Suprapubic skin (tissue), 4 donors: Measurements from ENCODE around the gene B3GALT5. TPM values are rescaled to one million over a fixed set of nuclear protein-coding genes. Genes with fewer than 3 reads are reported as not detected.
"Not testable (repeated sequence)": the region's sequence is repeated elsewhere in the genome, so short reads cannot be mapped to it uniquely, and the experiment has no call there.

ENCODE experiments used
- DNase-seq, 2 donors: peaks; one replicate each; pipeline ENCODE4 v3.0.0-alpha.2; 2019; ENCODE audit warnings: low spot score in 2 of 2
- H3K27ac ChIP-seq: fragments of 200-600 bp; sonication (generic); one replicate; pipeline ENCODE4 v1.5.1; 2019
- H3K27me3 ChIP-seq: fragments of 200-600 bp; sonication (generic); one replicate; pipeline ENCODE4 v1.5.1; 2019
- H3K36me3 ChIP-seq: fragments of 200-600 bp; sonication (generic); one replicate; pipeline ENCODE4 v1.5.1; 2019
- H3K4me1 ChIP-seq: fragments of 200-600 bp; sonication (generic); one replicate; pipeline ENCODE4 v1.5.1; 2019
- H3K4me3 ChIP-seq: fragments of 200-600 bp; sonication (generic); one replicate; pipeline ENCODE4 v1.5.1; 2019; ENCODE audit warnings: mild to moderate bottlenecking
- H3K9me3 ChIP-seq: fragments of 200-600 bp; sonication (generic); one replicate; pipeline ENCODE4 v1.5.1; 2019
- CTCF ChIP-seq, 2 donors: fragments of 200-600 bp in 1 of 2; fragments of 450-650 bp in 1 of 2; sonication (generic) in 1 of 2; IDR thresholded peaks; one replicate each; pipeline ENCODE4 v1.5.1; 2016 to 2019; ENCODE audit warnings: antibody characterized with exemption in 2 of 2, mild to moderate bottlenecking in 1 of 2, moderate library complexity in 1 of 2
- EP300 ChIP-seq: sonication (generic); formaldehyde crosslinking; IDR thresholded peaks from one replicate; pipeline ENCODE4 v1.6.1; 2017; ENCODE audit warnings: antibody characterized with exemption
- POLR2A ChIP-seq, 2 donors: fragments of 450-650 bp; IDR thresholded peaks; one replicate each; pipeline ENCODE4 v1.6.1; 2017; ENCODE audit warnings: antibody characterized with exemption in 2 of 2, mild to moderate bottlenecking in 2 of 2, moderate library complexity in 2 of 2
- POLR2AphosphoS5 ChIP-seq, 3 donors: sonication (generic); formaldehyde crosslinking; IDR thresholded peaks; one replicate each; pipeline ENCODE4 v1.6.1; 2017; ENCODE audit warnings: antibody characterized with exemption in 3 of 3
- WGBS: methylation state at CpG from one replicate; pipeline ENCODE4 v1.1.5; 2018; 5-methylcytosine and 5-hydroxymethylcytosine counted together
- total RNA-seq, 4 donors: library from RNA; depleted of rRNA; stranded (reverse); fragments of >200 nt; gene quantifications; one replicate each; pipeline ENCODE4 v1.1.0, GENCODE V29; 2016

Gene B3GALT5
- total RNA-seq, 4 donors from 2014 or later = 0.89 to 5.9 (median 3.1) TPM

- Histone ChIP-seq H3K27ac (no peak overlapping the region), H3K4me1 (no peaks in the 10 kb centered on the region), H3K27me3 (no peaks in the 10 kb centered on the region), H3K4me3 (no peak overlapping the region), H3K36me3 (no peaks in the 10 kb centered on the region), H3K9me3 (no peaks in the 10 kb centered on the region)
- no peak for DNase-seq
- 51% methylated on average over 3 of the region's 3 CpGs for WGBS
- TF ChIP-seq EP300 (no peak), POLR2A (IDR thresholded peaks at IDR 0.05) (no peak), CTCF (IDR thresholded peaks at IDR 0.05) (no peak), POLR2AphosphoS5 (IDR thresholded peaks at IDR 0.05) (no peak)
Measured at GRCh38 chr21:39576518-39577128, 36.1 kb upstream of the B3GALT5 start.

- no peak for DNase-seq
- H3K4me1 ChIP-seq = no peaks in the 10 kb centered on the region
- H3K36me3 ChIP-seq = no peaks in the 10 kb centered on the region
- no peaks in the 10 kb centered on the region for H3K9me3 ChIP-seq
- no peak overlapping the region for H3K4me3 ChIP-seq
- no peak for TF ChIP-seq POLR2AphosphoS5 (IDR thresholded peaks at IDR 0.05)
- TF ChIP-seq EP300 = no peak
- no peak for TF ChIP-seq CTCF (IDR thresholded peaks at IDR 0.05)
- TF ChIP-seq POLR2A (IDR thresholded peaks at IDR 0.05) = no peak
- H3K27ac ChIP-seq = no peak overlapping the region
- no peaks in the 10 kb centered on the region for H3K27me3 ChIP-seq
- 86% methylated on average over 16 of the region's 16 CpGs for WGBS
Measured at GRCh38 chr21:39579734-39580332, 32.9 kb upstream of the B3GALT5 start.

- WGBS = 100% methylated on average over 1 of the region's 2 CpGs
- TF ChIP-seq POLR2AphosphoS5 (IDR thresholded peaks at IDR 0.05) (no peak), EP300 (no peak), CTCF (IDR thresholded peaks at IDR 0.05) (no peak), POLR2A (IDR thresholded peaks at IDR 0.05) (no peak)
Measured at GRCh38 chr21:39580744-39581143, 32.0 kb upstream of the B3GALT5 start.

GRCh38 chr21:39581414-39581813 lies 31.3 kb upstream of the B3GALT5 start:
- DNase-seq = no peak
- no peaks in the 10 kb centered on the region for H3K27me3 ChIP-seq
- H3K4me1 ChIP-seq = no peaks in the 10 kb centered on the region
- no peaks in the 10 kb centered on the region for H3K36me3 ChIP-seq
- no peak overlapping the region for H3K4me3 ChIP-seq
- H3K9me3 ChIP-seq = no peaks in the 10 kb centered on the region
- TF ChIP-seq CTCF (IDR thresholded peaks at IDR 0.05) (no peak), EP300 (no peak), POLR2A (IDR thresholded peaks at IDR 0.05) (no peak), POLR2AphosphoS5 (IDR thresholded peaks at IDR 0.05) (no peak)
- H3K27ac ChIP-seq = no peak overlapping the region
- WGBS = 90% methylated on average over 3 of the region's 3 CpGs

More at GRCh38 chr21:39580744-39581143, 32.0 kb upstream of the B3GALT5 start:
- Histone ChIP-seq H3K27me3 (no peaks in the 10 kb centered on the region), H3K36me3 (no peaks in the 10 kb centered on the region), H3K27ac (no peak overlapping the region), H3K4me3 (no peak overlapping the region), H3K4me1 (no peaks in the 10 kb centered on the region), H3K9me3 (no peaks in the 10 kb centered on the region)
- no peak for DNase-seq

GRCh38 chr21:39582749-39583148 lies 30.0 kb upstream of the B3GALT5 start:
- TF ChIP-seq POLR2AphosphoS5 (IDR thresholded peaks at IDR 0.05) = no peak
- no peak for TF ChIP-seq EP300
- no peak for TF ChIP-seq POLR2A (IDR thresholded peaks at IDR 0.05)
- TF ChIP-seq CTCF (IDR thresholded peaks at IDR 0.05) = no peak
- Histone ChIP-seq H3K27me3 (no peaks in the 10 kb centered on the region), H3K36me3 (no peaks in the 10 kb centered on the region), H3K27ac (no peak overlapping the region), H3K9me3 (no peaks in the 10 kb centered on the region), H3K4me3 (no peak overlapping the region), H3K4me1 (no peaks in the 10 kb centered on the region)
- DNase-seq = no peak
- 96% methylated on average over 4 of the region's 4 CpGs for WGBS

GRCh38 chr21:39583586-39583985 lies 29.2 kb upstream of the B3GALT5 start:
- not testable (repeated sequence) for H3K27me3 ChIP-seq, H3K27ac ChIP-seq, DNase-seq, H3K4me1 ChIP-seq, H3K36me3 ChIP-seq, H3K4me3 ChIP-seq, H3K9me3 ChIP-seq
- 80% methylated on average over 2 of the region's 2 CpGs for WGBS
